ENCODE results near the gene ANKIB1. TPM values are rescaled to one million over a fixed set of nuclear protein-coding genes. Genes with fewer than 3 reads are reported as not detected.

Gene ANKIB1
- total RNA-seq, 6 experiments from 2014 or later, result 9.3 to 20.8 (median 15.0) TPM

GRCh38 chr7:92330835-92331438, 85.2 kb downstream of the ANKIB1 start:
- ATAC-seq, result peak; percentile 82 to 92 (median 90)
- H3K4me3 ChIP-seq, result no peak overlapping the region
- no peak for TF ChIP-seq POLR2A (IDR thresholded peaks at IDR 0.05)
- TF ChIP-seq CTCF (IDR thresholded peaks at IDR 0.05), result no peak
- peak in 1 of 3 donors; percentile 47 for DNase-seq
- no peak overlapping the region for H3K27ac ChIP-seq
- H3K9me3 ChIP-seq, result no peaks in the 10 kb centered on the region
- 42% methylated on average over 3 of the region's 4 CpGs for WGBS (ENCODE audit: insufficient coverage, low coverage, low lambda C conversion rate, missing lambda C conversion rate)
- intact Hi-C loops (cut with DNase I), result no loop called here
- no peaks in the 10 kb centered on the region for H3K4me1 ChIP-seq
- H3K27me3 ChIP-seq, result no peaks in the 10 kb centered on the region
- peaks cover 0 to 1% (median 0%) of the 10 kb centered on the region in 4 donors for H3K36me3 ChIP-seq

GRCh38 chr7:92331508-92331907, 85.7 kb downstream of the ANKIB1 start:
- H3K4me1 ChIP-seq, result no peaks in the 10 kb centered on the region
- peaks cover 0 to 2% (median 0%) of the 10 kb centered on the region in 4 donors for H3K36me3 ChIP-seq
- no peak overlapping the region for H3K4me3 ChIP-seq
- intact Hi-C loops (cut with DNase I), result no loop called here
- TF ChIP-seq CTCF (IDR thresholded peaks at IDR 0.05) (no peak), POLR2A (IDR thresholded peaks at IDR 0.05) (no peak)
- no peaks in the 10 kb centered on the region for H3K27me3 ChIP-seq
- H3K9me3 ChIP-seq, result no peaks in the 10 kb centered on the region
- ATAC-seq (no peak), DNase-seq (no peak)
- 71% methylated on average over 2 of the region's 4 CpGs for WGBS (ENCODE audit: insufficient coverage, low coverage, low lambda C conversion rate, missing lambda C conversion rate)
- H3K27ac ChIP-seq, result no peak overlapping the region

GRCh38 chr7:92332782-92333181, 87.0 kb downstream of the ANKIB1 start:
- ATAC-seq (no peak), DNase-seq (no peak)
- Histone ChIP-seq H3K36me3 (peaks cover 0 to 2% (median 0%) of the 10 kb centered on the region in 4 donors), H3K9me3 (no peaks in the 10 kb centered on the region), H3K4me1 (no peaks in the 10 kb centered on the region), H3K27ac (no peak overlapping the region), H3K27me3 (no peaks in the 10 kb centered on the region), H3K4me3 (no peak overlapping the region)
- WGBS (ENCODE audit: insufficient coverage, low coverage, low lambda C conversion rate, missing lambda C conversion rate), result 77% methylated on average over 3 of the region's 3 CpGs
- intact Hi-C loops (cut with DNase I), result no loop called here
- TF ChIP-seq CTCF (IDR thresholded peaks at IDR 0.05) (no peak), POLR2A (IDR thresholded peaks at IDR 0.05) (no peak)

- H3K4me3 ChIP-seq, result no peak overlapping the region
- ATAC-seq, result no peak
Observed at GRCh38 chr7:92333866-92334265, 88.1 kb downstream of the ANKIB1 start.

More at GRCh38 chr7:92333866-92334265, 88.1 kb downstream of the ANKIB1 start:
- intact Hi-C loops (cut with DNase I), result no loop called here
- DNase-seq, result no peak
- no peaks in the 10 kb centered on the region for H3K27me3 ChIP-seq
- no peaks in the 10 kb centered on the region for H3K4me1 ChIP-seq
- peaks cover 0 to 2% (median 0%) of the 10 kb centered on the region in 4 donors for H3K36me3 ChIP-seq
- H3K9me3 ChIP-seq, result no peaks in the 10 kb centered on the region
- no peak overlapping the region for H3K27ac ChIP-seq
- TF ChIP-seq POLR2A (IDR thresholded peaks at IDR 0.05), result no peak
- no peak for TF ChIP-seq CTCF (IDR thresholded peaks at IDR 0.05)
